Measurements from ENCODE around the gene RGS4.

The RGS4 gene

DNA sequence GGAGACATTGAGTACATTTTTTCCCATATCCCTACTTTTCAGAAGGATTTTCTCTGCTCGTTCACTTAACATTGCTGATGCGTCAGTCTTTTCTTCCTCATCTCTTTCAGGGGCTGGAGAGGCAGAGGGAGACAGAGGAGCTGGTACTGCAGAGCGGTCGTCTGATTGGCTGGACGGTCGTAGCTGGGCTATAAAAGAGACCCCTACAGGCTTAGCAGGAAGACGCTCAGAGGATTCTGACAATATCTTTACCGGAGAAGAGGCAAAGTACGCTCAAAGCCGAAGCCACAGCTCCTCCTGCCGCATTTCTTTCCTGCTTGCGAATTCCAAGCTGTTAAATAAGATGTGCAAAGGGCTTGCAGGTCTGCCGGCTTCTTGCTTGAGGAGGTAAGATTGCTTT is at the start of gene RGS4:
RGS4 (plus strand) TSS at position 220 of the 400 bp plus-strand sequence; CDS start at position 344, 124 bp downstream.
- H3K27ac Mint-ChIP-seq, result no peak within 1 kb of the TSS
- H3K9me3 Mint-ChIP-seq (ENCODE audit: low read depth), result no peaks in the 10 kb centered on the region
- H3K27me3 Mint-ChIP-seq, result peaks cover 38% of the 10 kb centered on the region
- no peaks in the 10 kb centered on the region for H3K4me1 Mint-ChIP-seq (ENCODE audit: low read depth)
- H3K4me3 Mint-ChIP-seq, result no peak within 1 kb of the TSS
- no peaks in the 10 kb centered on the region for H3K36me3 Mint-ChIP-seq

DNA sequence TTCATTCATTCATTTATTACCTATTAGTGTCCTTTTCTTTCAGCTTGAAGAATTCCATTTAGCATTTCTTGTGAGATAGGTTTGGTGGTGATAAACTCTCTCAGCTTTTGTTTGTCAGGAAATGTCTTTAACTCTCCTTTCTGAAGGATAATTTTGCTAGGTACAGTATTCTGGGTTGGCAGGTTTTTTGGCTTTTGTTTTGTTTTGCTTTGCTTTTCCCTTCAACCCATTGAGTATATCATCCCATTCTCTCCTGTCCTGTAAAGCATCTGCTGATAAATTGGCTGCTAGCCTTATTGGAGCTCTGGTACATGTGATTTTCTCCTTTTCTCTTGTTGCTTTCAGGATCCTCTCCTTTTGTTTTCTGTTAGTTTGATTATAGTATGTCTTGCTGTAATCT is 47.0 kb upstream of the RGS4 start:
- Mint-ChIP-seq H3K36me3 (peaks cover 3% of the 10 kb centered on the region), H3K4me3 (no peak overlapping the region), H3K9me3 (ENCODE audit: low read depth) (peaks cover 15% of the 10 kb centered on the region), H3K27ac (no peak overlapping the region), H3K27me3 (peaks cover 4% of the 10 kb centered on the region), H3K4me1 (ENCODE audit: low read depth) (no peaks in the 10 kb centered on the region)

DNA sequence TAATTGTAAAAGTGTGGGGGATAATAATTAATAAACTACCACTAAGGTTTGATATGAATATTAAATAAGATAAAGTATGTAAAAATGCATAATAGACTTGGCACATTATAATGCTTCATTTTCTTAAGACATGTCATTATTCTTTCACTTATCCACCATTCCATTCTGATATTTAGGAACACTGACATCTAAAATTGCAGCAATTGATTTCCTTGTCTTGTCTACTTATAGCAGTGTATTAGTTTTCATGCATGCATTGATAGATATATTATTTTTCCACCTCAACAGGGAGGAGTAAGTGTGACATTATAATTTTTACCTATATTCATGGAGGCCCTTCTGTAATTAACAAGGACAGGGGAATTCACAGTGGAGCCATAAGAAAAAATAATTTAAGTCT is 41.6 kb upstream of the RGS4 start:
- no peaks in the 10 kb centered on the region for H3K4me1 Mint-ChIP-seq (ENCODE audit: low read depth)
- peaks cover 8% of the 10 kb centered on the region for H3K27me3 Mint-ChIP-seq
- H3K9me3 Mint-ChIP-seq (ENCODE audit: low read depth), result peaks cover under 1% of the 10 kb centered on the region
- no peaks in the 10 kb centered on the region for H3K36me3 Mint-ChIP-seq
- no peak overlapping the region for H3K27ac Mint-ChIP-seq
- no peak overlapping the region for H3K4me3 Mint-ChIP-seq

GRCh38 chr1:163029901-163030300 is 39.3 kb upstream of the RGS4 start:
- peaks cover 14% of the 10 kb centered on the region for H3K27me3 Mint-ChIP-seq
- no peaks in the 10 kb centered on the region for H3K4me1 Mint-ChIP-seq (ENCODE audit: low read depth)
- no peak overlapping the region for H3K27ac Mint-ChIP-seq
- no peaks in the 10 kb centered on the region for H3K9me3 Mint-ChIP-seq (ENCODE audit: low read depth)
- no peak overlapping the region for H3K4me3 Mint-ChIP-seq
- H3K36me3 Mint-ChIP-seq, result no peaks in the 10 kb centered on the region

- H3K27me3 Mint-ChIP-seq, result peaks cover 9% of the 10 kb centered on the region
- H3K4me1 Mint-ChIP-seq (ENCODE audit: low read depth), result no peaks in the 10 kb centered on the region
- H3K27ac Mint-ChIP-seq, result no peak overlapping the region
- H3K9me3 Mint-ChIP-seq (ENCODE audit: low read depth), result no peaks in the 10 kb centered on the region
- no peaks in the 10 kb centered on the region for H3K36me3 Mint-ChIP-seq
- no peak overlapping the region for H3K4me3 Mint-ChIP-seq
These were observed 33.5 kb upstream of the RGS4 start for GRCh38 chr1:163035446-163036249.

GRCh38 chr1:163036671-163037070 is 32.5 kb upstream of the RGS4 start:
- Mint-ChIP-seq H3K4me1 (ENCODE audit: low read depth) (no peaks in the 10 kb centered on the region), H3K27me3 (peaks cover 9% of the 10 kb centered on the region), H3K27ac (no peak overlapping the region), H3K4me3 (no peak overlapping the region), H3K36me3 (no peaks in the 10 kb centered on the region), H3K9me3 (ENCODE audit: low read depth) (no peaks in the 10 kb centered on the region)

- H3K27ac Mint-ChIP-seq, result no peak overlapping the region
- H3K27me3 Mint-ChIP-seq, result peaks cover 5% of the 10 kb centered on the region
- no peaks in the 10 kb centered on the region for H3K4me1 Mint-ChIP-seq (ENCODE audit: low read depth)
- no peaks in the 10 kb centered on the region for H3K9me3 Mint-ChIP-seq (ENCODE audit: low read depth)
- no peaks in the 10 kb centered on the region for H3K36me3 Mint-ChIP-seq
- no peak overlapping the region for H3K4me3 Mint-ChIP-seq
These were observed 30.0 kb upstream of the RGS4 start for GRCh38 chr1:163038928-163039706.

DNA sequence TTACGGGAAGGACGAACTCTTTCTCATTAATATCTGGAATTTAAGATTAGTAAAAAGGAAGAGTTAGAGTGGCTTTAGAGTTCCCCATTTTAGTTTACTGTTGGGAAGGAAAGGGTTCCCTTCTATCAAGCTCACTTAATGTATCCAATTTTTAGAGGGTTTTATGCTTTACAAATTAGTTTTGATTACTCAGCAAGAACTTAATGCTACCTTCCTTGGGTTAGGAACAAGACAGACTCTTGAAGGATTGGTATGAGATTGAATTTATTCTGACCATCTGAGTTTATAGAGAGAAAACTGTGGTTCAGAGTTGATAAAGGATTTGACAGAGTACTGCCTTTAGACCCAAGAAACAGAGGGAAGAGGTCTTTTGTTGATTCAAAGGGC is 29.5 kb upstream of the RGS4 start:
- peaks cover 5% of the 10 kb centered on the region for H3K27me3 Mint-ChIP-seq
- no peaks in the 10 kb centered on the region for H3K9me3 Mint-ChIP-seq (ENCODE audit: low read depth)
- no peaks in the 10 kb centered on the region for H3K36me3 Mint-ChIP-seq
- no peak overlapping the region for H3K27ac Mint-ChIP-seq
- H3K4me1 Mint-ChIP-seq (ENCODE audit: low read depth), result no peaks in the 10 kb centered on the region
- no peak overlapping the region for H3K4me3 Mint-ChIP-seq

DNA sequence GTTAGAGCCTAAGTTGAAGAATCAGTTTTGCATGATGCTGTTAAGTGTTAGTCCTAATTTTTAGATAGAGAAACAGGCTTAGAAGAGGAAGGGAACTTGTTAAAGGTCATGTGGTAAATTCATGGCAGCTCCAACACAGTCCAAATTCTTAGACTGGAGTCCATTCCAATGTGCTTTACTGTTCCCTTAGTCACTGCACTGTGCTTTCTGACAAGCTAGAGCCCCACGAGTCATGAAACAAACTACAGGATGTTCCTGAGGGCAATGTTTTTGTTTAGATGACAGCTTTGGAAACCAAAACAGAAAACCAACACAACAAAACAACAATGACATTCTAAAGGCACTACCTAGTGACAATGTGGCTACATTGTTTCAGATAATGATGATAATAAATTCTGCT is 23.1 kb upstream of the RGS4 start:
- H3K4me1 Mint-ChIP-seq (ENCODE audit: low read depth), result no peaks in the 10 kb centered on the region

DNA sequence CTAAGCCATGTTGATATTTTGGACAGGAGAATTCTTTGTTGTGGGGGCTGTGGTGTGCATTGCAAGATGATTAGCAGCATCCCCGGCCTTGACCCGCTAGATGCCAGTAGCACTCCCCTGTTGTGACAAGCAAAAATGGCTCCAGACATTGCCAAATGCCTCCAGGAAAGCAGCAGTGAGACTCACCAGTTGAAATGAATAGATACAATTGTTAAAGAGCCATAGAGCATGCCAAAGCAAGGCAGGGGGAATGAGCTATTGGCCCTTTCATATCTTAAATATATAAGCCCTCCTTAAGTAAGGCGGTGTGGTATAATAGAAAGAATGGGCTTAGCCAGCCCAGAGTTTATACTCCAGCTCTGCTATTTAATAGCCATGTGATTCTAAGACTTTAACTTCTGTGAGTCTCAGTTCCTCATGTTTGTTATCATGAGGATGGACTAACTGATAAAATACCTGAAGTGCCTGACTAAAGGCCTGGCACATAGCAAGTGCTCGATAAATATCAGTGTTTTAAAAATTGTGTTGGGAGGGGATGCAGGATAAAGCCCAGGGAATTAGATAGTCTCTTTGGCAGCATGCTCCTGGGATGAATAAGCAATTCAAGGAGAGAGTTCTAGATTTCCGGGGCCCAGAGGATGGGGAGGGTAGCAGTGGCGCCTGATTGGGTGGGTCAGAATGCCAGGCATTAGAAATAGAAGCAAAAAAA is 21.1 kb upstream of the RGS4 start:
- no peak overlapping the region for H3K27ac Mint-ChIP-seq
- no peaks in the 10 kb centered on the region for H3K4me1 Mint-ChIP-seq (ENCODE audit: low read depth)
- no peak overlapping the region for H3K4me3 Mint-ChIP-seq
- H3K27me3 Mint-ChIP-seq, result peaks cover 6% of the 10 kb centered on the region
- H3K36me3 Mint-ChIP-seq, result no peaks in the 10 kb centered on the region
- H3K9me3 Mint-ChIP-seq (ENCODE audit: low read depth), result no peaks in the 10 kb centered on the region

More for the DNA sequence above, 23.1 kb upstream of the RGS4 start:
- Mint-ChIP-seq H3K4me3 (no peak overlapping the region), H3K36me3 (no peaks in the 10 kb centered on the region), H3K27ac (no peak overlapping the region), H3K27me3 (peaks cover 8% of the 10 kb centered on the region), H3K9me3 (ENCODE audit: low read depth) (no peaks in the 10 kb centered on the region)

DNA sequence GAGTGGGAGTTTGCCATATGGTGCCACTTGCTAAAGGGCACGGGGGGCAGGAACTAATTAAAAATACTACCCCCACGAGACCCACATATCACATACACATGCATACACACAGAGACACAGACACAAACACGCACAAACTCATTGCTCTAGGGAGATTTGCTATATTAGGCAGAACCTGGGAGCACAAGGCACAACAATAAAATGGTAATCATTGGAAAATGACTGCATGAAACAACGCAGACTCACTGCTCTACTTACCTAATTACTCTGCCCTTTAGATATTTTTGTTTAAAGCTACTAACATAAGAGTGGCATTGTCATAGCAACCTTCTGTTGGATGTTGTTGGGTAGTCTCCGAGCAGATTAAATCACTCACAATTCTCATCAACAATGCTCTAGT is 20.3 kb upstream of the RGS4 start:
- H3K9me3 Mint-ChIP-seq (ENCODE audit: low read depth), result no peaks in the 10 kb centered on the region
- H3K4me3 Mint-ChIP-seq, result no peak overlapping the region
- H3K27me3 Mint-ChIP-seq, result peaks cover 9% of the 10 kb centered on the region
- no peak overlapping the region for H3K27ac Mint-ChIP-seq
- H3K36me3 Mint-ChIP-seq, result no peaks in the 10 kb centered on the region
- no peaks in the 10 kb centered on the region for H3K4me1 Mint-ChIP-seq (ENCODE audit: low read depth)

- Mint-ChIP-seq H3K27me3 (peaks cover 9% of the 10 kb centered on the region), H3K4me1 (ENCODE audit: low read depth) (no peaks in the 10 kb centered on the region), H3K36me3 (no peaks in the 10 kb centered on the region), H3K9me3 (ENCODE audit: low read depth) (no peaks in the 10 kb centered on the region), H3K4me3 (no peak overlapping the region), H3K27ac (no peak overlapping the region)
These were observed 19.9 kb upstream of the RGS4 start for GRCh38 chr1:163049296-163049695.

- Mint-ChIP-seq H3K9me3 (ENCODE audit: low read depth) (no peaks in the 10 kb centered on the region), H3K27me3 (peaks cover 11% of the 10 kb centered on the region), H3K4me3 (no peak overlapping the region), H3K36me3 (no peaks in the 10 kb centered on the region), H3K27ac (no peak overlapping the region), H3K4me1 (ENCODE audit: low read depth) (no peaks in the 10 kb centered on the region)
These were observed 18.7 kb upstream of the RGS4 start for GRCh38 chr1:163050496-163050895.

DNA sequence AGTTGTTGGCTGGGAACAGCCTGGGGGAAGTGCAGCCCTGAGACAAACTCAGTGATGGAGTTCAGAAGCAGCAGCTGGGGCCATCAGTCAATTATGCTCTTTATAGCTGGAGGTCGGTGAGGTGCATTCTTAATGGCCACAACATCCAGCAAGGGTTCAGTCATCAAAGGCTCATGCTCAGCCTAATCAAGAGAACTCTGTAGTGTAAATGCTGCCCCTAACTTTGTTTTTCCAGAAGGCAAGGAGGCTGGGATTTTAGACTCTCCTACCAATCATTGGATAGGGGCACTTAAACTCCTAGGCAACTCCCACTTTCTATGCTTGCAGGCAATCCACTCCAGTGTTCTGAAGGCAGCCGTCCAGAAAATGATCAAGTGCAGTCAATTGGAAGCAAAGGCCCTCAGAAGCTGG is 15.0 kb upstream of the RGS4 start:
- Mint-ChIP-seq H3K4me1 (ENCODE audit: low read depth) (no peaks in the 10 kb centered on the region), H3K36me3 (no peaks in the 10 kb centered on the region), H3K9me3 (ENCODE audit: low read depth) (no peaks in the 10 kb centered on the region), H3K27me3 (peaks cover 6% of the 10 kb centered on the region), H3K27ac (no peak overlapping the region), H3K4me3 (no peak overlapping the region)

GRCh38 chr1:163055005-163055404 is 14.2 kb upstream of the RGS4 start:
- Mint-ChIP-seq H3K27me3 (peaks cover 6% of the 10 kb centered on the region), H3K9me3 (ENCODE audit: low read depth) (no peaks in the 10 kb centered on the region), H3K4me3 (no peak overlapping the region), H3K27ac (no peak overlapping the region), H3K4me1 (ENCODE audit: low read depth) (no peaks in the 10 kb centered on the region), H3K36me3 (no peaks in the 10 kb centered on the region)
